Activated T-helper 1 cell treated with anti-CD3 and anti-CD28 coated beads, Interleukin-2, amount 50 U/mL, for 16 hours (primary cell): ENCODE data around the gene TMEM97.
A peak's percentile ranks its signal among the peaks of the same experiment; 100 is the strongest.
"Not testable (repeated sequence)": the region's sequence is repeated elsewhere in the genome, so short reads cannot be mapped to it uniquely, and the experiment has no call there.

ENCODE experiments used
- DNase-seq, 2 donors: peaks; one replicate each; pipeline ENCODE4 v3.0.0-alpha.2; 2020; ENCODE audit warnings: low read depth in 1 of 2, low spot score in 1 of 2

Gene TMEM97

GRCh38 chr17:28318759-28319597, at the start of gene TMEM97:
TMEM97 (plus strand) TSS chr17:28319200; CDS start chr17:28319240, 40 bp downstream.
- DNase-seq: peak; percentile 85 to 90

- DNase-seq: no peak
Measured at GRCh38 chr17:28270055-28270454, 48.9 kb upstream of the TMEM97 start.

GRCh38 chr17:28270926-28271325, 48.1 kb upstream of the TMEM97 start:
- no peak for DNase-seq

GRCh38 chr17:28271431-28271830, 47.6 kb upstream of the TMEM97 start:
- no peak for DNase-seq

GRCh38 chr17:28272166-28272565, 46.8 kb upstream of the TMEM97 start:
- DNase-seq: no peak

- not testable (repeated sequence) for DNase-seq
Measured at GRCh38 chr17:28273341-28273740, 45.7 kb upstream of the TMEM97 start.

GRCh38 chr17:28274591-28275265, 44.3 kb upstream of the TMEM97 start:
- no peak for DNase-seq

GRCh38 chr17:28276011-28276410, 43.0 kb upstream of the TMEM97 start:
- DNase-seq: no peak

- no peak for DNase-seq
Measured at GRCh38 chr17:28279411-28279810, 39.6 kb upstream of the TMEM97 start.

- no peak for DNase-seq
Measured at GRCh38 chr17:28280826-28281225, 38.2 kb upstream of the TMEM97 start.

- DNase-seq: no peak
Measured at GRCh38 chr17:28282596-28282995, 36.4 kb upstream of the TMEM97 start.

GRCh38 chr17:28285965-28286364, 33.0 kb upstream of the TMEM97 start:
- no peak for DNase-seq

- DNase-seq: no peak
Measured at GRCh38 chr17:28290703-28291102, 28.3 kb upstream of the TMEM97 start.

GRCh38 chr17:28291780-28292330, 27.1 kb upstream of the TMEM97 start:
- DNase-seq: no peak

GRCh38 chr17:28292878-28293277, 26.1 kb upstream of the TMEM97 start:
- not testable (repeated sequence) for DNase-seq

- DNase-seq: no peak
Measured at GRCh38 chr17:28293994-28294393, 25.0 kb upstream of the TMEM97 start.

- no peak for DNase-seq
Measured at GRCh38 chr17:28295677-28296578, 23.1 kb upstream of the TMEM97 start.

GRCh38 chr17:28298449-28298848, 20.6 kb upstream of the TMEM97 start:
- no peak for DNase-seq

- no peak for DNase-seq
Measured at GRCh38 chr17:28306954-28307401, 12.0 kb upstream of the TMEM97 start.

- DNase-seq: no peak
Measured at GRCh38 chr17:28313841-28314240, 5.2 kb upstream of the TMEM97 start.
